Measurements from ENCODE around the gene KIRREL2. TPM values are rescaled to one million over a fixed set of nuclear protein-coding genes. Genes with fewer than 3 reads are reported as not detected.

The KIRREL2 gene
- total and polyA plus RNA-seq, 2 of the 8 experiments (the other 6 are each of a cell fraction or from before 2014, with no cell fraction given): 2.4 to 4.6 TPM

DNA sequence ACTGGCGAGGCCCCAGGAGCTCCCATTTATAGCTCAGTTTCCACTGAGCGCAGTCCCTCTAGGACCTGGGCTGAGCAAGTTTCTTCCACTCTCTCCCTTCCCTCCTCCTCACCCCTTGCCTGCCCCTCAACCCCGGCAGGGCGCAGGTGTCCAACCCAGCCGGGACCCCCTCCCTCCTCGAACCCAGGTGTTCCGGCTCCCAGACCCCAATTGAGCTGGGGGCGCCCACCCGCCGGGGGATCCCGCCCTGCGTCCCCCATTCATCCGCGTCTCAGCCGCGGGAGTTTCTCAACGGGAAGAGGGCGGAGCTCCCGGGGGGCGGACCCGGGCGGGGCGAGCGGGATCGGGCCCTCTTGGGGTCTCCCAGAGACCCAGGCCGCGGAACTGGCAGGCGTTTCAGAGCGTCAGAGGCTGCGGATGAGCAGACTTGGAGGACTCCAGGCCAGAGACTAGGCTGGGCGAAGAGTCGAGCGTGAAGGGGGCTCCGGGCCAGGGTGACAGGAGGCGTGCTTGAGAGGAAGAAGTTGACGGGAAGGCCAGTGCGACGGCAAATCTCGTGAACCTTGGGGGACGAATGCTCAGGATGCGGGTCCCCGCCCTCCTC is at the start of gene KIRREL2 (continued):
- no peak for TF ChIP-seq YY1 (IDR thresholded peaks at IDR 0.05; ENCODE audit: low read depth, low read length)
- TF ChIP-seq, protein P1, sequence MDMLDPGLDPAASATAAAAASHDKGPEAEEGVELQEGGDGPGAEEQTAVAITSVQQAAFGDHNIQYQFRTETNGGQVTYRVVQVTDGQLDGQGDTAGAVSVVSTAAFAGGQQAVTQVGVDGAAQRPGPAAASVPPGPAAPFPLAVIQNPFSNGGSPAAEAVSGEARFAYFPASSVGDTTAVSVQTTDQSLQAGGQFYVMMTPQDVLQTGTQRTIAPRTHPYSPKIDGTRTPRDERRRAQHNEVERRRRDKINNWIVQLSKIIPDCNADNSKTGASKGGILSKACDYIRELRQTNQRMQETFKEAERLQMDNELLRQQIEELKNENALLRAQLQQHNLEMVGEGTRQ (IDR thresholded peaks at IDR 0.05; ENCODE audit: low read length): no peak
- peak; percentile 73 for TF ChIP-seq CTBP2 (IDR thresholded peaks at IDR 0.05; ENCODE audit: borderline replicate concordance, insufficient read depth, insufficient read length, low read length)
- no peak for TF ChIP-seq POLR2A (IDR thresholded peaks at IDR 0.05; ENCODE audit: control extremely low read depth in 1 of 2, low read depth in 2 of 2, low read length in 2 of 2)
- TF ChIP-seq NANOG (IDR thresholded peaks at IDR 0.05; ENCODE audit: insufficient read depth, low read depth, low read length, poor library complexity, severe bottlenecking): no peak
- peak in 1 of 2 experiments; percentile 88; a peak in 1 of 4 replicates for TF ChIP-seq HDAC2 (IDR thresholded peaks at IDR 0.05; ENCODE audit: borderline replicate concordance in 1 of 2, low read depth in 2 of 2, low read length in 2 of 2)
- TF ChIP-seq SRF (IDR thresholded peaks at IDR 0.05; ENCODE audit: low read depth, low read length): no peak
- TF ChIP-seq RNF2 (IDR thresholded peaks at IDR 0.05; ENCODE audit: borderline replicate concordance, low read depth, low read length, missing control alignments, poor library complexity, severe bottlenecking): no peak
- TF ChIP-seq PHF8 (conservative IDR thresholded peaks at IDR 0.05; ENCODE audit: low read depth, low read length): 0 out of 2 replicates have a peak, but pooled peaks have one; percentile 35
- 0 out of 2 replicates have a peak, but pooled peaks have one; percentile 19 for TF ChIP-seq RBBP5 (IDR thresholded peaks at IDR 0.05; ENCODE audit: borderline replicate concordance, low read depth, low read length)

Measured in H1 (cell line).